Ammon's horn (tissue), 1 donor: Measurements from ENCODE around the gene RND1.
A peak's percentile ranks its signal among the peaks of the same experiment; 100 is the strongest.
"Not testable (repeated sequence)": the region's sequence is repeated elsewhere in the genome, so short reads cannot be mapped to it uniquely, and the experiment has no call there.

ENCODE experiments used
- DNase-seq: peaks from one replicate; pipeline ENCODE4 v3.0.0-alpha.2; 2016; ENCODE audit warnings: low spot score

RND1 gene

GRCh38 chr12:48868451-48868850 lies 2.8 kb upstream of the RND1 start:
- DNase-seq: no peak

GRCh38 chr12:48866052-48866711 lies 512 bp upstream of the RND1 start:
- no peak for DNase-seq

GRCh38 chr12:48863291-48863690 lies 2.4 kb downstream of the RND1 start:
- peak; percentile 39 for DNase-seq

- DNase-seq: peak; percentile 57
These were observed 2.9 kb downstream of the RND1 start for GRCh38 chr12:48862760-48863159.

- no peak for DNase-seq
These were observed 4.6 kb downstream of the RND1 start for GRCh38 chr12:48861111-48861510.

- not testable (repeated sequence) for DNase-seq
These were observed 5.4 kb downstream of the RND1 start for GRCh38 chr12:48860236-48860635.

GRCh38 chr12:48859607-48860006 lies 6.1 kb downstream of the RND1 start:
- DNase-seq: no peak

GRCh38 chr12:48858043-48858442 lies 7.6 kb downstream of the RND1 start:
- no peak for DNase-seq

GRCh38 chr12:48857278-48857994 lies 8.2 kb downstream of the RND1 start:
- no peak for DNase-seq

- no peak for DNase-seq
These were observed 9.3 kb downstream of the RND1 start for GRCh38 chr12:48856379-48856778.

- DNase-seq: not testable (repeated sequence)
These were observed 10.7 kb downstream of the RND1 start for GRCh38 chr12:48854932-48855331.

- no peak for DNase-seq
These were observed 11.2 kb downstream of the RND1 start for GRCh38 chr12:48854488-48854887.

- peak; percentile 93 for DNase-seq
These were observed 12.7 kb downstream of the RND1 start for GRCh38 chr12:48852734-48853688.

- peak; percentile 98 for DNase-seq
These were observed 13.6 kb downstream of the RND1 start, which contains the start of gene DDX23 for GRCh38 chr12:48851883-48852733. Gene DDX23 (minus strand): TSS chr12:48852163. CDS start chr12:48845782, 6,381 bp downstream.

GRCh38 chr12:48842021-48842420 lies 23.6 kb downstream of the RND1 start:
- not testable (repeated sequence) for DNase-seq

- no peak for DNase-seq
These were observed 27.6 kb downstream of the RND1 start for GRCh38 chr12:48838048-48838447.

- no peak for DNase-seq
These were observed 33.2 kb downstream of the RND1 start for GRCh38 chr12:48832321-48833060.

- DNase-seq: no peak
These were observed 34.4 kb downstream of the RND1 start for GRCh38 chr12:48831257-48831656.

GRCh38 chr12:48828841-48829575 lies 36.7 kb downstream of the RND1 start:
- DNase-seq: no peak

GRCh38 chr12:48828293-48828692 lies 37.4 kb downstream of the RND1 start:
- no peak for DNase-seq
